ENCODE data around the gene PIGK. TPM values are rescaled to one million over a fixed set of nuclear protein-coding genes. Genes with fewer than 3 reads are reported as not detected.

PIGK gene
- total RNA-seq, 2 experiments from 2014 or later = 21.3 to 21.7 TPM

- no peak for DNase-seq
- no peaks in the 10 kb centered on the region for H3K9me3 Mint-ChIP-seq
- no peak overlapping the region for H3K4me3 Mint-ChIP-seq
- ChIA-PET CTCF (no interaction called here), POLR2A (no interaction called here)
- peaks cover 4% of the 10 kb centered on the region for H3K27me3 Mint-ChIP-seq
- no peak overlapping the region for H3K27ac Mint-ChIP-seq
- no peaks in the 10 kb centered on the region for H3K4me1 Mint-ChIP-seq
- H3K36me3 Mint-ChIP-seq (ENCODE audit: low read depth) = no peaks in the 10 kb centered on the region
Observed at GRCh38 chr1:77064246-77064645, 155.0 kb downstream of the PIGK start.

GRCh38 chr1:77063118-77063517, 156.1 kb downstream of the PIGK start:
- Mint-ChIP-seq H3K27ac (no peak overlapping the region), H3K4me1 (no peaks in the 10 kb centered on the region), H3K9me3 (no peaks in the 10 kb centered on the region), H3K27me3 (peaks cover 4% of the 10 kb centered on the region), H3K36me3 (ENCODE audit: low read depth) (no peaks in the 10 kb centered on the region), H3K4me3 (no peak overlapping the region)
- CTCF ChIA-PET = no interaction called here
- POLR2A ChIA-PET = no interaction called here
- no peak for DNase-seq

- ChIA-PET CTCF (no interaction called here), POLR2A (no interaction called here)
- Mint-ChIP-seq H3K9me3 (no peaks in the 10 kb centered on the region), H3K4me3 (no peak overlapping the region), H3K4me1 (no peaks in the 10 kb centered on the region), H3K36me3 (ENCODE audit: low read depth) (no peaks in the 10 kb centered on the region), H3K27me3 (peaks cover 4% of the 10 kb centered on the region), H3K27ac (no peak overlapping the region)
- DNase-seq = no peak
Observed at GRCh38 chr1:77061162-77061561, 158.1 kb downstream of the PIGK start.

- POLR2A ChIA-PET = no interaction called here
- no peaks in the 10 kb centered on the region for H3K36me3 Mint-ChIP-seq (ENCODE audit: low read depth)
- H3K27ac Mint-ChIP-seq = no peak overlapping the region
- no peaks in the 10 kb centered on the region for H3K9me3 Mint-ChIP-seq
- DNase-seq = no peak
- H3K27me3 Mint-ChIP-seq = peaks cover 4% of the 10 kb centered on the region
- H3K4me1 Mint-ChIP-seq = no peaks in the 10 kb centered on the region
- CTCF ChIA-PET = no interaction called here
- H3K4me3 Mint-ChIP-seq = no peak overlapping the region
Observed at GRCh38 chr1:77060000-77060399, 159.2 kb downstream of the PIGK start.

GRCh38 chr1:77057994-77058585, 161.1 kb downstream of the PIGK start:
- Mint-ChIP-seq H3K36me3 (ENCODE audit: low read depth) (no peaks in the 10 kb centered on the region), H3K27ac (no peak overlapping the region), H3K4me3 (no peak overlapping the region), H3K4me1 (no peaks in the 10 kb centered on the region), H3K27me3 (peaks cover 3% of the 10 kb centered on the region), H3K9me3 (no peaks in the 10 kb centered on the region)
- ChIA-PET CTCF (interaction anchor here (1.1 kb wide), 1 partner anchor 47 kb away, joined by 3 read pairs; no protein-coding TSS in a partner anchor), POLR2A (no interaction called here)
- no peak for DNase-seq

- Mint-ChIP-seq H3K4me1 (no peaks in the 10 kb centered on the region), H3K4me3 (no peak overlapping the region), H3K27me3 (peaks cover 3% of the 10 kb centered on the region), H3K36me3 (ENCODE audit: low read depth) (no peaks in the 10 kb centered on the region), H3K9me3 (no peaks in the 10 kb centered on the region), H3K27ac (no peak overlapping the region)
- DNase-seq = no peak
- ChIA-PET POLR2A (no interaction called here), CTCF (no interaction called here)
Observed at GRCh38 chr1:77056525-77056924, 162.7 kb downstream of the PIGK start.

- no peak overlapping the region for H3K27ac Mint-ChIP-seq
- no peak for DNase-seq
- H3K36me3 Mint-ChIP-seq (ENCODE audit: low read depth) = no peaks in the 10 kb centered on the region
- POLR2A ChIA-PET = no interaction called here
- no peak overlapping the region for H3K4me3 Mint-ChIP-seq
- H3K4me1 Mint-ChIP-seq = peaks cover 11% of the 10 kb centered on the region
- peaks cover 1% of the 10 kb centered on the region for H3K27me3 Mint-ChIP-seq
- CTCF ChIA-PET = no interaction called here
- H3K9me3 Mint-ChIP-seq = no peaks in the 10 kb centered on the region
Observed at GRCh38 chr1:77051425-77051824, 167.8 kb downstream of the PIGK start.

- Mint-ChIP-seq H3K4me3 (no peak overlapping the region), H3K27me3 (peaks cover 1% of the 10 kb centered on the region), H3K9me3 (no peaks in the 10 kb centered on the region), H3K4me1 (peaks cover 11% of the 10 kb centered on the region), H3K27ac (no peak overlapping the region), H3K36me3 (ENCODE audit: low read depth) (no peaks in the 10 kb centered on the region)
- no peak for DNase-seq
- ChIA-PET POLR2A (no interaction called here), CTCF (no interaction called here)
Observed at GRCh38 chr1:77048615-77049005, 170.6 kb downstream of the PIGK start.

- no peak overlapping the region for H3K27ac Mint-ChIP-seq
Observed at GRCh38 chr1:77047978-77048614, 171.1 kb downstream of the PIGK start.

GRCh38 chr1:77047575-77047974, 171.7 kb downstream of the PIGK start:
- Mint-ChIP-seq H3K4me3 (no peak overlapping the region), H3K9me3 (no peaks in the 10 kb centered on the region), H3K27me3 (peaks cover 1% of the 10 kb centered on the region), H3K27ac (no peak overlapping the region), H3K4me1 (peaks cover 11% of the 10 kb centered on the region), H3K36me3 (ENCODE audit: low read depth) (no peaks in the 10 kb centered on the region)
- ChIA-PET CTCF (no interaction called here), POLR2A (no interaction called here)
- no peak for DNase-seq

More at GRCh38 chr1:77047978-77048614, 171.1 kb downstream of the PIGK start:
- Mint-ChIP-seq H3K4me1 (peaks cover 11% of the 10 kb centered on the region), H3K9me3 (no peaks in the 10 kb centered on the region), H3K4me3 (no peak overlapping the region), H3K27me3 (peaks cover 1% of the 10 kb centered on the region), H3K36me3 (ENCODE audit: low read depth) (no peaks in the 10 kb centered on the region)
- no peak for DNase-seq
- ChIA-PET POLR2A (no interaction called here), CTCF (no interaction called here)

- H3K4me3 Mint-ChIP-seq = no peak overlapping the region
- H3K9me3 Mint-ChIP-seq = no peaks in the 10 kb centered on the region
- POLR2A ChIA-PET = no interaction called here
- no peaks in the 10 kb centered on the region for H3K36me3 Mint-ChIP-seq (ENCODE audit: low read depth)
- H3K4me1 Mint-ChIP-seq = peaks cover 11% of the 10 kb centered on the region
- no peak overlapping the region for H3K27ac Mint-ChIP-seq
- no peak for DNase-seq
- H3K27me3 Mint-ChIP-seq = no peaks in the 10 kb centered on the region
- CTCF ChIA-PET = no interaction called here
Observed at GRCh38 chr1:77044133-77044849, 174.9 kb downstream of the PIGK start.

- H3K9me3 Mint-ChIP-seq = peaks cover 4% of the 10 kb centered on the region
- no peak overlapping the region for H3K4me3 Mint-ChIP-seq
- DNase-seq = no peak
- H3K4me1 Mint-ChIP-seq = no peaks in the 10 kb centered on the region
- H3K36me3 Mint-ChIP-seq (ENCODE audit: low read depth) = no peaks in the 10 kb centered on the region
- no peaks in the 10 kb centered on the region for H3K27me3 Mint-ChIP-seq
- CTCF ChIA-PET = no interaction called here
- no peak overlapping the region for H3K27ac Mint-ChIP-seq
- POLR2A ChIA-PET = interaction anchor here (0.5 kb wide), 1 partner anchor 28 kb away, joined by 3 read pairs; no protein-coding TSS in a partner anchor
Observed at GRCh38 chr1:77040826-77041225, 178.4 kb downstream of the PIGK start.

GRCh38 chr1:77039739-77040138, 179.5 kb downstream of the PIGK start:
- ChIA-PET CTCF (no interaction called here), POLR2A (no interaction called here)
- Mint-ChIP-seq H3K36me3 (ENCODE audit: low read depth) (no peaks in the 10 kb centered on the region), H3K9me3 (peaks cover 4% of the 10 kb centered on the region), H3K27me3 (no peaks in the 10 kb centered on the region), H3K27ac (no peak overlapping the region), H3K4me1 (no peaks in the 10 kb centered on the region), H3K4me3 (no peak overlapping the region)
- no peak for DNase-seq

GRCh38 chr1:77039111-77039510, 180.1 kb downstream of the PIGK start:
- Mint-ChIP-seq H3K4me1 (no peaks in the 10 kb centered on the region), H3K36me3 (ENCODE audit: low read depth) (no peaks in the 10 kb centered on the region), H3K27me3 (no peaks in the 10 kb centered on the region), H3K27ac (no peak overlapping the region), H3K9me3 (peaks cover 4% of the 10 kb centered on the region), H3K4me3 (no peak overlapping the region)
- CTCF ChIA-PET = no interaction called here
- POLR2A ChIA-PET = no interaction called here
- no peak for DNase-seq

Measured in activated CD4-positive, alpha-beta memory T cell treated with anti-CD3 and anti-CD28 coated beads, Interleukin-2, amount 10 ng/mL, durations not matched to agents 7 days and 5 days (primary cell).